HG03039 (cell line): ENCODE measurements around the gene SPSB1.

Experiments
- ATAC-seq: cut with Tn5 transposase; IDR thresholded peaks from one replicate; pipeline ENCODE4 v1.9.1; 2021; ENCODE audit warnings: mild to moderate bottlenecking, moderate library complexity; ENCODE audit not compliant: unreplicated experiment

SPSB1 gene

GRCh38 chr1:9340864-9341263 lies 48.2 kb downstream of the SPSB1 start:
- ATAC-seq = no peak

- no peak for ATAC-seq
Observed at GRCh38 chr1:9341301-9341845, 48.7 kb downstream of the SPSB1 start.

GRCh38 chr1:9343269-9343668 lies 50.6 kb downstream of the SPSB1 start:
- no peak for ATAC-seq

- no peak for ATAC-seq
Observed at GRCh38 chr1:9344426-9345200, 51.9 kb downstream of the SPSB1 start.

GRCh38 chr1:9345471-9345870 lies 52.8 kb downstream of the SPSB1 start:
- ATAC-seq = no peak

GRCh38 chr1:9345922-9346321 lies 53.2 kb downstream of the SPSB1 start:
- ATAC-seq = no peak

- ATAC-seq = no peak
Observed at GRCh38 chr1:9346566-9346965, 53.9 kb downstream of the SPSB1 start.

GRCh38 chr1:9347095-9347850 lies 54.6 kb downstream of the SPSB1 start:
- no peak for ATAC-seq

GRCh38 chr1:9349331-9349851 lies 56.7 kb downstream of the SPSB1 start:
- no peak for ATAC-seq

- ATAC-seq = no peak
Observed at GRCh38 chr1:9350013-9350908, 57.6 kb downstream of the SPSB1 start.

- ATAC-seq = no peak
Observed at GRCh38 chr1:9350960-9351359, 58.3 kb downstream of the SPSB1 start.

- ATAC-seq = no peak
Observed at GRCh38 chr1:9351654-9352271, 59.1 kb downstream of the SPSB1 start.

- ATAC-seq = no peak
Observed at GRCh38 chr1:9352377-9353134, 59.9 kb downstream of the SPSB1 start.

GRCh38 chr1:9355503-9355902 lies 62.8 kb downstream of the SPSB1 start:
- ATAC-seq = no peak

GRCh38 chr1:9356021-9356420 lies 63.3 kb downstream of the SPSB1 start:
- ATAC-seq = no peak

- ATAC-seq = no peak
Observed at GRCh38 chr1:9356829-9357466, 64.3 kb downstream of the SPSB1 start.

- no peak for ATAC-seq
Observed at GRCh38 chr1:9357958-9358357, 65.3 kb downstream of the SPSB1 start.

GRCh38 chr1:9360371-9361064 lies 67.8 kb downstream of the SPSB1 start:
- no peak for ATAC-seq
